HG02970 (cell line): ENCODE data around the gene PTPN4.
"Not testable (repeated sequence)": the region's sequence is repeated elsewhere in the genome, so short reads cannot be mapped to it uniquely, and the experiment has no call there.

ENCODE experiments used
- ATAC-seq: cut with Tn5 transposase; IDR thresholded peaks from one replicate; pipeline ENCODE4 v1.9.1; 2021; ENCODE audit warnings: mild to moderate bottlenecking, moderate library complexity, moderate number of reproducible peaks; ENCODE audit not compliant: unreplicated experiment, low FRiP score

The PTPN4 gene

GRCh38 chr2:120007851-120008250 lies 248.1 kb downstream of the PTPN4 start:
- no peak for ATAC-seq

- ATAC-seq: peak; percentile 1
Measured at GRCh38 chr2:120012363-120012762, 252.6 kb downstream of the PTPN4 start.

GRCh38 chr2:120012771-120013596 lies 253.3 kb downstream of the PTPN4 start, which contains the start of gene EPB41L5:
Gene EPB41L5, plus strand, starts transcription at chr2:120013077. Its CDS starts 6,008 bp downstream, at chr2:120019085.
- ATAC-seq: peak; percentile 88

GRCh38 chr2:120013597-120014223 lies 254.0 kb downstream of the PTPN4 start:
- ATAC-seq: peak; percentile 12

GRCh38 chr2:120014226-120014980 lies 254.7 kb downstream of the PTPN4 start:
- no peak for ATAC-seq

GRCh38 chr2:120016800-120017199 lies 257.1 kb downstream of the PTPN4 start:
- no peak for ATAC-seq

GRCh38 chr2:120017201-120017600 lies 257.5 kb downstream of the PTPN4 start:
- ATAC-seq: no peak

- ATAC-seq: no peak
Measured at GRCh38 chr2:120018549-120018948, 258.8 kb downstream of the PTPN4 start.

GRCh38 chr2:120020554-120020953 lies 260.8 kb downstream of the PTPN4 start:
- ATAC-seq: no peak

- ATAC-seq: not testable (repeated sequence)
Measured at GRCh38 chr2:120022505-120022904, 262.8 kb downstream of the PTPN4 start.

- ATAC-seq: no peak
Measured at GRCh38 chr2:120026890-120027289, 267.2 kb downstream of the PTPN4 start.

GRCh38 chr2:120028795-120029194 lies 269.1 kb downstream of the PTPN4 start:
- ATAC-seq: no peak

- ATAC-seq: no peak
Measured at GRCh38 chr2:120029672-120030640, 270.2 kb downstream of the PTPN4 start.

- no peak for ATAC-seq
Measured at GRCh38 chr2:120032297-120032696, 272.6 kb downstream of the PTPN4 start.
